GM06990 (cell line): ENCODE measurements around the gene CTNNA3.

Experiments used
- DNase-seq: peaks from one replicate; pipeline ENCODE4 v3.0.0-alpha.2; 2011; ENCODE audit not compliant: insufficient read length; ENCODE audit errors: extremely low read depth
- H3K27me3 ChIP-seq: replicated peaks from 2 replicates; pipeline ENCODE4 v1.6.0; 2011; ENCODE audit warnings: low read length; ENCODE audit not compliant: control insufficient read depth, insufficient read depth
- H3K36me3 ChIP-seq: 2 replicates; pipeline ENCODE4 v1.5.1; 2011; ENCODE audit warnings: low read length; ENCODE audit not compliant: control insufficient read depth, insufficient read depth
- H3K4me3 ChIP-seq: replicated peaks from 2 replicates; pipeline ENCODE4 v1.5.1; 2011; ENCODE audit warnings: low read depth, mild to moderate bottlenecking, control low read depth, low read length
- TF ChIP-seq, protein P1 (sequence below): IDR thresholded peaks from 2 replicates; pipeline ENCODE4 v1.5.1; 2011; ENCODE audit warnings: low read length, control low read depth, mild to moderate bottlenecking, inconsistent platforms; ENCODE audit not compliant: insufficient read depth, poor library complexity, severe bottlenecking

Gene CTNNA3

DNA sequence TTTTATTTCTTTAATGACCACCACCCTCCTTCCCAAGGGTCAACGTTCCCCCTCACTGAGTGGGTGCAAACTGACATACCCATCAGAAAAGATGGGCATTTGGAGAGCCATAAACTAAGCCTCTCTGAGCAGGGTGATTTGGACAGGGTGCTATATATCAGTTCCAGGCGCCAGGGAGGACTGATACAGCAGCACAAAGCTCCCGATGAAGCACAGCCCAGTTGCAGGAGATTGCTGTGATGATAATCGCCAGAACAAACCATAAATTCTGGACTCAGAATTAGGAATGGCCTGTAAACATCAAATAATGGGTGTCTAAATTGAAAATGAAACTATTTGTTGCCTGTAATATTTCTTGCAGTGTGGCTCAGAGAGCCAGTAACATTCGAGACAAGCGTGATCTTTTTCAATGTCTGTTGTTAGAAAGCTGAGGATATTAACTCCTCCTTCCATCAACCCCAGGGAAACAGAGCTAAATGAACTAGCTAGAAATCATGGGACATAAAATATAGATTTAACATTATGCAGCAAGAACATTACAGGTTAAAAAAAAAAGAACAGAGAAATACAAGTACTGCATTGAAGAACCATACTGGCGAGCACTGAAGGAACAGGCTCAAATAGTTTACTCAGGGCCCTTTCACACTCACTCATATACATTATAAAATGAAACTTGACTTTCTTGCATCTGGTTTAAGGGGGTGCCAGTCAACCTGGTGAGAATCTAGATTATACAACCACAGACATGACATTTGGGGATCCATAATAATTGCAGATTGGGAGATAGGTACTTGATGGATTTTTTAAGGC, 907.6 kb downstream of the CTNNA3 start:
- Histone ChIP-seq H3K36me3 (no peaks in the 10 kb centered on the region), H3K4me3 (no peak overlapping the region), H3K27me3 (no peaks in the 10 kb centered on the region)
- DNase-seq, result no peak
- TF ChIP-seq, protein P1, sequence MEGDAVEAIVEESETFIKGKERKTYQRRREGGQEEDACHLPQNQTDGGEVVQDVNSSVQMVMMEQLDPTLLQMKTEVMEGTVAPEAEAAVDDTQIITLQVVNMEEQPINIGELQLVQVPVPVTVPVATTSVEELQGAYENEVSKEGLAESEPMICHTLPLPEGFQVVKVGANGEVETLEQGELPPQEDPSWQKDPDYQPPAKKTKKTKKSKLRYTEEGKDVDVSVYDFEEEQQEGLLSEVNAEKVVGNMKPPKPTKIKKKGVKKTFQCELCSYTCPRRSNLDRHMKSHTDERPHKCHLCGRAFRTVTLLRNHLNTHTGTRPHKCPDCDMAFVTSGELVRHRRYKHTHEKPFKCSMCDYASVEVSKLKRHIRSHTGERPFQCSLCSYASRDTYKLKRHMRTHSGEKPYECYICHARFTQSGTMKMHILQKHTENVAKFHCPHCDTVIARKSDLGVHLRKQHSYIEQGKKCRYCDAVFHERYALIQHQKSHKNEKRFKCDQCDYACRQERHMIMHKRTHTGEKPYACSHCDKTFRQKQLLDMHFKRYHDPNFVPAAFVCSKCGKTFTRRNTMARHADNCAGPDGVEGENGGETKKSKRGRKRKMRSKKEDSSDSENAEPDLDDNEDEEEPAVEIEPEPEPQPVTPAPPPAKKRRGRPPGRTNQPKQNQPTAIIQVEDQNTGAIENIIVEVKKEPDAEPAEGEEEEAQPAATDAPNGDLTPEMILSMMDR, result no peak

GRCh38 chr10:66786709-66787108, 909.3 kb downstream of the CTNNA3 start:
- H3K36me3 ChIP-seq, result no peaks in the 10 kb centered on the region
- TF ChIP-seq, protein P1, result no peak
- no peak for DNase-seq
- H3K27me3 ChIP-seq, result no peaks in the 10 kb centered on the region
- H3K4me3 ChIP-seq, result no peak overlapping the region

GRCh38 chr10:66784770-66785169, 911.2 kb downstream of the CTNNA3 start:
- Histone ChIP-seq H3K36me3 (no peaks in the 10 kb centered on the region), H3K4me3 (no peak overlapping the region), H3K27me3 (no peaks in the 10 kb centered on the region)
- TF ChIP-seq, protein P1, result no peak
- no peak for DNase-seq

DNA sequence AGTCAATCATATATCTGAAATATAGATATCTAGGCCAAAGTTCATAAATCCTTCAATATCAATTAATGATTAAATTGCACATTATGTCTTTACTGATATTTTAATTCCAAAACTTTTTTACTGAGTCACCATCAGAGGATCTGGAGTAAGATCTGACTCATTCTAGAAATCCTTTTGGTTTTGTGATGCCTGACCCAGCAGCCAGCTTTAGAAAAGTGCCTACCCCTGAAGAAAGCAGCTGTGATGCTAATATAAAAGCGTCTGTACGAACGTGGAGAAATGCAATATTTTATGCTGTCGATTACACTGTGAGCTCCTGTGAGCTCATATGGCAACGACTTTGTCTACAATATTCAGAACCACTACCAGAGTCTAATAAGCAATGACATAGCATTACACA, 912.7 kb downstream of the CTNNA3 start:
- TF ChIP-seq, protein P1, result no peak
- DNase-seq, result no peak
- H3K36me3 ChIP-seq, result no peaks in the 10 kb centered on the region
- H3K4me3 ChIP-seq, result no peak overlapping the region
- H3K27me3 ChIP-seq, result no peaks in the 10 kb centered on the region

DNA sequence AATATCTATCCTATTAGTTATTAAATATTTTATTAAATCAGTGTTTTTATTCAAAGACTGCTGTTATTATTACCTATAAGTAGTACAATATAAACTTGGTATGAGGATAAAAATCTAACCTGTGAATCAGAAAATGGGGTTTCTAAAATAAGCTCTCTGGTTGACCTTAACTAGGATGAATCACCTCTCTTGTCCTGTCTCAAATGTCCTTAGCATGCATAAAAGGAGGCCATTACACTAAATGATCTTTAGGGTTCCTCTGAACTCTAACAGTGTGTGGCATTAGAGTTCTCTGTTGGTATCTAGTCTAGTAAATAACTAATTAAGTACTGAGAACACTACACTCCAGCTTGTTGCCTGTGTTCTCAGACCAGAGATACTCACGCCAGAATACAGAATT, 913.2 kb downstream of the CTNNA3 start:
- H3K4me3 ChIP-seq, result no peak overlapping the region
- TF ChIP-seq, protein P1, result no peak
- no peaks in the 10 kb centered on the region for H3K27me3 ChIP-seq
- no peaks in the 10 kb centered on the region for H3K36me3 ChIP-seq
- no peak for DNase-seq

DNA sequence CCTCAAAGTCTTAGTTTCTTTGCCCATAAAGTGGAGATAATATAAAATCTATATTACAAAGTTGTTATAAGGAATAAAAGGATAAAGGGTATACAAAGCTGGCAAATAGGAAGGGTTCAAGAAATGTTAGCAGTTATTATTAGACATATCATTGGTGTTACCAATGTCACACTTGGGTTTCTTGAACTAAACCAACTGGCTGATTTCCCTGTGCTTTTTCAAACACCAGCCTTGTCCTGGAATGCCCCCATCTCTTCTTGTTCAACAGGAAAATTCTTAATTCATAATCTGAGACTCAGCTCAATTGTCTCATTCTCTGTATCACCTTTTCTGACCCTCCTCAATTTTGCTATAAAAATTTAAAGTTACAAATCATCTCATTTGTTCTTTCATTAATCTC, 913.9 kb downstream of the CTNNA3 start:
- Histone ChIP-seq H3K27me3 (no peaks in the 10 kb centered on the region), H3K4me3 (no peak overlapping the region), H3K36me3 (no peaks in the 10 kb centered on the region)
- TF ChIP-seq, protein P1, result no peak
- no peak for DNase-seq
